DND-41 (cell line): ENCODE data around the gene AMER1.

Experiments used
- ATAC-seq: fragments of 200-7000 bp; cut with Tn5 transposase; 3 replicates; pipeline ENCODE4 v1.9.1; 2021; ENCODE audit warnings: low read depth; ENCODE audit not compliant: insufficient read depth
- DNase-seq: peaks from one replicate; pipeline ENCODE4 v3.0.0-alpha.2; 2020
- H2AFZ ChIP-seq: 2 replicates; pipeline ENCODE4 v1.6.0; 2012; ENCODE audit warnings: low read depth, low read length
- H3K27ac ChIP-seq: 2 replicates; pipeline ENCODE4 v1.5.1; 2012; ENCODE audit warnings: low read length, inconsistent platforms
- H3K27me3 ChIP-seq: fragments of 200-600 bp; sonication (generic); 2 replicates; pipeline ENCODE4 v1.6.0; 2012; ENCODE audit warnings: low read length, mild to moderate bottlenecking, inconsistent platforms; ENCODE audit not compliant: insufficient read depth, poor library complexity
- H3K36me3 ChIP-seq: 2 replicates; pipeline ENCODE4 v1.5.1; 2012; ENCODE audit warnings: low read length, inconsistent platforms; ENCODE audit not compliant: insufficient read depth
- H3K4me1 ChIP-seq: 2 replicates; pipeline ENCODE4 v1.5.1; 2012; ENCODE audit warnings: mild to moderate bottlenecking, low read length; ENCODE audit not compliant: insufficient read depth
- H3K4me2 ChIP-seq: 2 replicates; pipeline ENCODE4 v1.6.0; 2012; ENCODE audit warnings: mild to moderate bottlenecking, moderate library complexity, low read length, inconsistent platforms; ENCODE audit not compliant: insufficient read depth
- H3K4me3 ChIP-seq, 2 experiments: fragments of 200-600 bp in 1 of 2; shearing (Covaris generic) in 1 of 2; 2 replicates each; pipeline ENCODE4 v1.5.1; 2012 to 2016; ENCODE audit warnings: inconsistent platforms in 2 of 2, low read length in 2 of 2, mild to moderate bottlenecking in 2 of 2, low read depth in 1 of 2, moderate library complexity in 1 of 2
- H3K79me2 ChIP-seq: 2 replicates; pipeline ENCODE4 v1.6.0; 2012; ENCODE audit warnings: low read length, inconsistent platforms; ENCODE audit not compliant: insufficient read depth
- H3K9ac ChIP-seq: 2 replicates; pipeline ENCODE4 v1.6.0; 2012; ENCODE audit warnings: low read depth, mild to moderate bottlenecking, inconsistent platforms, low read length, moderate library complexity
- H3K9me3 ChIP-seq: 2 replicates; pipeline ENCODE4 v1.5.1; 2012; ENCODE audit warnings: low read length, moderate library complexity, mild to moderate bottlenecking, inconsistent platforms; ENCODE audit not compliant: insufficient read depth, severe bottlenecking
- H4K20me1 ChIP-seq: 2 replicates; pipeline ENCODE4 v1.6.0; 2012; ENCODE audit warnings: low read length; ENCODE audit not compliant: insufficient read depth
- EZH2 ChIP-seq: IDR thresholded peaks from 3 replicates; pipeline ENCODE4 v1.6.1; 2012; ENCODE audit warnings: borderline replicate concordance, low read depth, mild to moderate bottlenecking, moderate library complexity, low read length, inconsistent platforms; ENCODE audit not compliant: severe bottlenecking
- TF ChIP-seq, protein P1 (sequence below): IDR thresholded peaks from 2 replicates; pipeline ENCODE4 v1.5.1; 2012; ENCODE audit warnings: borderline replicate concordance, low read length, moderate library complexity, mild to moderate bottlenecking; ENCODE audit not compliant: poor library complexity, severe bottlenecking; ENCODE audit errors: extremely low read depth

The AMER1 gene

DNA sequence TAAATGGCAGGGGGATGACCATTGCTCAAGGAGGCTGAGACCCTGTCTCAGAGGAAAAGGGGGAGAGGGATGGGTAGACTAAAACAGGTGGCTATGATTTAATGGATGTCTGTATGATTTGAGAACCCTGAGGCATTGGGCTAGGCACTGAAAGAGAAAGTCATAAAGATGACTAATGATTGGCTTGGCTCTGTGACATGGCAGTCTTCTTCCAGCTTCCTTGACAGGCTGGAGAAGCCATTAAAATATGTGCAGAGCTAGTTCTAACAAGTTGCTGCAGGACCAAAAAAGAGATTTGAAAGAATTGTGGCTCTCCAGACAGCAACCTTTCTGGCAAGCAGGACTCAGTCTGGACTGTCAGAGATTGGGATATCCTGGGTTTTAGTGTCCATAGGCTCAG lies 53.6 kb downstream of the AMER1 start:
- H3K27ac ChIP-seq, result no peak overlapping the region
- no peak overlapping the region for H3K9ac ChIP-seq
- H3K4me2 ChIP-seq, result no peak overlapping the region
- no peaks in the 10 kb centered on the region for H3K27me3 ChIP-seq
- no peak for TF ChIP-seq EZH2
- TF ChIP-seq, protein P1, sequence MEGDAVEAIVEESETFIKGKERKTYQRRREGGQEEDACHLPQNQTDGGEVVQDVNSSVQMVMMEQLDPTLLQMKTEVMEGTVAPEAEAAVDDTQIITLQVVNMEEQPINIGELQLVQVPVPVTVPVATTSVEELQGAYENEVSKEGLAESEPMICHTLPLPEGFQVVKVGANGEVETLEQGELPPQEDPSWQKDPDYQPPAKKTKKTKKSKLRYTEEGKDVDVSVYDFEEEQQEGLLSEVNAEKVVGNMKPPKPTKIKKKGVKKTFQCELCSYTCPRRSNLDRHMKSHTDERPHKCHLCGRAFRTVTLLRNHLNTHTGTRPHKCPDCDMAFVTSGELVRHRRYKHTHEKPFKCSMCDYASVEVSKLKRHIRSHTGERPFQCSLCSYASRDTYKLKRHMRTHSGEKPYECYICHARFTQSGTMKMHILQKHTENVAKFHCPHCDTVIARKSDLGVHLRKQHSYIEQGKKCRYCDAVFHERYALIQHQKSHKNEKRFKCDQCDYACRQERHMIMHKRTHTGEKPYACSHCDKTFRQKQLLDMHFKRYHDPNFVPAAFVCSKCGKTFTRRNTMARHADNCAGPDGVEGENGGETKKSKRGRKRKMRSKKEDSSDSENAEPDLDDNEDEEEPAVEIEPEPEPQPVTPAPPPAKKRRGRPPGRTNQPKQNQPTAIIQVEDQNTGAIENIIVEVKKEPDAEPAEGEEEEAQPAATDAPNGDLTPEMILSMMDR, result no peak
- no peaks in the 10 kb centered on the region for H4K20me1 ChIP-seq
- no peaks in the 10 kb centered on the region for H3K4me1 ChIP-seq
- no peaks in the 10 kb centered on the region for H3K79me2 ChIP-seq
- H2AFZ ChIP-seq, result no peak overlapping the region
- no peak for ATAC-seq
- no peak overlapping the region for H3K4me3 ChIP-seq
- no peak for DNase-seq
- H3K9me3 ChIP-seq, result no peaks in the 10 kb centered on the region
- H3K36me3 ChIP-seq, result no peaks in the 10 kb centered on the region

DNA sequence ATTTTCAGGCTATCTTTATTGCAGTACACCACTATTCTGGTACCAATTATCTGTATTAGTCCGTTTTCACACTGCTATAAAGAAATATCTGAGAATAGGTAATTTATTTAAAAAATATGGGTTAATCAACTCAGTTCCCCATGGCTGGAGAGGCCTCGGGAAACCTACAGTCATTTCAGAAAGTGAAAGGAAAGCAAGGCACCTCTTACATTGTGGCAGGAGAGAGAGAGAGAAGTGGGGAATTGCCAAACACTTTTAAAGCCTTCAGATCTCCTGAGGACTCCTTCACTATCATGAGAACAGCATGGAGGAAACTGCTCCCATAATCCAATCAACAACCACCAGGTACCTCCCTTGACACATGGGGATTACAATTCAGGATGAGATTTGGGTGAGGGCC lies 54.7 kb downstream of the AMER1 start:
- Histone ChIP-seq H3K27ac (no peak overlapping the region), H3K36me3 (no peaks in the 10 kb centered on the region), H3K79me2 (no peaks in the 10 kb centered on the region), H3K4me2 (no peak overlapping the region), H2AFZ (no peak overlapping the region), H3K9ac (no peak overlapping the region), H3K4me3 (no peak overlapping the region), H3K9me3 (no peaks in the 10 kb centered on the region), H3K4me1 (no peaks in the 10 kb centered on the region), H4K20me1 (no peaks in the 10 kb centered on the region), H3K27me3 (no peaks in the 10 kb centered on the region)
- DNase-seq (no peak), ATAC-seq (no peak)
- TF ChIP-seq, protein P1, result no peak
